Stimulated activated CD8-positive, alpha-beta memory T cell treated with anti-CD3 and anti-CD28 coated beads, Interleukin-7, amount 100 ng/mL, for 4 hours (primary cell): ENCODE measurements around the gene NES.

Experiments
- DNase-seq, 2 donors: peaks; one replicate each; pipeline ENCODE4 v3.0.0-alpha.2; 2020; ENCODE audit warnings: low read depth in 2 of 2

The NES gene

DNA sequence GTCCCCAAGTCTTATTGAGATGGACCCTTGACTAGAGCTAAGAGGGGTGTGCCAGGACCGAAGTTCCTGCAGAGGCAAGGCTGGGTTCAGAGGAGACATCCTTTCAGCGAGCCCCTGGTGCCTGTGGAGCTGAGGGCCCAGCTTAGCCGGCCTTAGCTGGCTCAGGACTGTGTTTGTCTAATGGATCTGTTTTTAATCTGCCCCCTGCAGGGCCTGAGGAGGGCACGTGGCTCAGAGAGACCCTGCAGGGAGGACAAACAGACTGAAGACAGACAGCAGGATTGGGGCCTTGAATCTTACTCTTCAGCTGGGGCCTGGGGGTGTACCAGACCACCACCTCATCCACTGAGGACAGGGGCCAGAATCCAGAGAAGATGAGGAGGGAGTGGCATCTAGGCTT lies 26.5 kb upstream of the NES start:
- no peak for DNase-seq

DNA sequence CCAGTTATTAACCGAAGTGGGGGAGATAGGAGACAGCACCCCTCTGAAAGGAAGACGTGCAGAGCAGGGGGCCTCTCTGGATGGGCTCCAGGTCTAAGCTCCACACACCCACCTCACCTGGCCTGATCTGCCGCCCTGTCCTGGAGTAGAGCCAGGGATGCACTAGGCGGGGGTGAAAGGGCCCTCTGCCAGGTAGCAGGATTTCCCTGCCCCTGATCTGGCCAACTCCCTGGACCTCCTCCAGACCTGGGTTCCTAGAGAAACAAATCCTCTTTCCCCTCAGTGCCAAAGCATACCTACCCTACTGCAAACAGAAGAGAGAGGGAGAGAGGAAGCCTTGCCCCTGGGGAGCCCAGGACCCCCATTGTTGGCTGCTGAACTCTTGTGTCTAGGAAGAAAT lies 26.1 kb upstream of the NES start:
- DNase-seq = no peak

DNA sequence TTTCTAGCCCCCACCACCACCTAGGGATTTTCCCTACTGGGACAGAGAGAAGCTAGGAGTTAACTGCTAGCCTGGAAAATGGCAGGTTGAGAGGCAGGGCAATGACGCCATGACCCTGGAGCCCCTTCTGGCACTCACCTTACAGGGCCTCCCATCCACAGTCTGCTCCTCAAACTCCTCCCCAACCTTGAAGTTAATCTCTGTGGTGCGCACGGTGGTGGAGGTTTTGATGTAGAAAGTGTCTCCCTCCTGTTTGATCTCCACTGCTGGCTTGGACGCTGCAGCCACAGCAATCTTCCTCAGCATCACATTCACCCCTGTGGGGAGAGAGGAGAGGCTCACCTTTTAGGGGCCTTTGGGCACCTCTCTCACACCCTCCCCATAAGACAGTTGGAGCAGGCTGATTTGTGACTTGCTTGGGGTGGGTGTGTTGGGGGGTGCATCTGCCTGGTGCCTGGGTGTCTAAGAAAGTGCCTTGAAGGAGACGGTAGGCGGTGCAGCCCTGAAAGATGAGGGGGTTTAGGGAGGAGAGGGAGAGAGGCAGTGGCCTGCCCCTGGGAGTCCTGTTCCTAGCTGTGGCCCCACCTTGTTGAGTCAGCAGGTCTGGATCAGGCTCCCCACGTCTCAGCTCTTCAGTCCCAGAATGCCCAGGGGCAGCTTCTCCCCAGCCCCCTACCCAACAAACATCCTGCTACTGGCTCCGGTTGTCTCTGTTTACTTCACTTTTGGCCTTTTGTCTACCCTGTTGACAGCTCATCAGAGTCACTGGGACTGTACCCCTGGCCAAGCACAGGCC lies 23.7 kb upstream of the NES start:
- no peak for DNase-seq

DNA sequence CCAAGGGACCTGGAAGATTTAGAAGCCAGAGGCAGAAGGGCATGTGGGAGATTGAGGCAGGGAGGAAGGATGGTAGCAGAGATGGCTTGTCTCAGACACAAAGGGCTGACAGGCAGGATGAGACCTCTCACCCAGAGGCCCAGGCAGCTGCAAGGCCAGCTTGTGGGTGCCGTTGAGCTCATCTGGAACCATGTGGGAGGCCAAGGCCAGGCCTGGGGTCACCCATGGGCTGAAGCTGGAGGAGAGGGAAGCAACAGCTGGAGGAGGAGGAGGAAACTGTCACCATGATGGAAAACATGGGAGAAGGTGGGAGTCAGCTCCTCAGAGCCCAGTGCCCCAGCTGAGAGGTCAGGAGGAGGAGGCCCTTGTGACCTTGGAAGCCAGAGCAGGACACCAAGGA lies 21.8 kb upstream of the NES start:
- no peak for DNase-seq

DNA sequence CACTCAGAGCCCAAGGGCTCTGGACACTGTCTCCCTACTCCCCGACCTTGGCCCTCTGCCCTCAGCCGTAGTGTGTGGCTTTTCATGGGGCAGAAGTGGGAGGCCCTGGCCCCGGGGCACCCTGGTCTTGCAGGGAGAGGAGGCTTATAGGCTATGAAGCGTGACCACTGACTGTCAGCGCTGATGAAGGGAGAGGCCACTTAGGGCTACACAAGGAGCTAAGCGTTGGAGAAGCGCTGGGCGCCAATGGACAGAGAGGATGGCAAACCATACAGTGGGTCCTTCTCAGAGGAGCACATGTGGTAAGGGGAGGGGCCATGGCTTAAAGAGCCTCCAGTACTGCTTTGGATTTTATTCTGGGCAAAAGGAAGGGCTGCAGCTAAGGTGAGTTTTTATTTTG lies 20.3 kb upstream of the NES start:
- DNase-seq = no peak

DNA sequence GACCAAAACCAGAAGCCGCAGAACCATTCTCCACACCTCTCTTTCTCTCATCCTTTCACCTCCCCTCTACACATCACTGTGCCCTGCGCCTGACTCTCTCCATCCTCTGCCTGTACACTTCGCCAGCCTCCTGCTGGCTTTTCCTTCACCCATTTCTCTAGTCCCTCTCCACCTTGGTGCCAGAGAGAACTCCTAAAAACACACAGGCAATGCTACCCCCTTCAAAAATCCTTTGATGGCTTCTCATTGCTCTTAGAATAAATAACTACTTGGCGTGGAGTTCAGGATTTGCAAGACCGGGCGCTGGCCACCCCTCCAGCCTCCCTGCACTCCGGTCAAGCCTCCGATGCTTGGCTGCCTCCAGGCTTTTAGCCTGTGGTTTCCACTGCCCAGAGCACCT lies 19.5 kb upstream of the NES start:
- DNase-seq = no peak

DNA sequence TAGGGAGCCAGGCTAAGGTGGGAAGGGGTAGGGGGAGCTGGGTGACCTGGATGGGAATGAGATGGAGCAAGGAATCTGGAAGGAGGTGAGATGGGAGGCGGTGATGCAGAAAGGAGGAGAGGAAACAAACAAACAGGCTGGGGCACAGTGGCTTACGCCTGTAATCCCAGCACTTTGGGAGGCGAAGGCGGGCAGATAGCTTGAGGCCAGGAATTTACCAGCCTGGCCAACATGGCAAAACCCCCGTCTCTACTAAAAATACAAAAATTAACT lies 17.4 kb upstream of the NES start:
- DNase-seq = no peak

DNA sequence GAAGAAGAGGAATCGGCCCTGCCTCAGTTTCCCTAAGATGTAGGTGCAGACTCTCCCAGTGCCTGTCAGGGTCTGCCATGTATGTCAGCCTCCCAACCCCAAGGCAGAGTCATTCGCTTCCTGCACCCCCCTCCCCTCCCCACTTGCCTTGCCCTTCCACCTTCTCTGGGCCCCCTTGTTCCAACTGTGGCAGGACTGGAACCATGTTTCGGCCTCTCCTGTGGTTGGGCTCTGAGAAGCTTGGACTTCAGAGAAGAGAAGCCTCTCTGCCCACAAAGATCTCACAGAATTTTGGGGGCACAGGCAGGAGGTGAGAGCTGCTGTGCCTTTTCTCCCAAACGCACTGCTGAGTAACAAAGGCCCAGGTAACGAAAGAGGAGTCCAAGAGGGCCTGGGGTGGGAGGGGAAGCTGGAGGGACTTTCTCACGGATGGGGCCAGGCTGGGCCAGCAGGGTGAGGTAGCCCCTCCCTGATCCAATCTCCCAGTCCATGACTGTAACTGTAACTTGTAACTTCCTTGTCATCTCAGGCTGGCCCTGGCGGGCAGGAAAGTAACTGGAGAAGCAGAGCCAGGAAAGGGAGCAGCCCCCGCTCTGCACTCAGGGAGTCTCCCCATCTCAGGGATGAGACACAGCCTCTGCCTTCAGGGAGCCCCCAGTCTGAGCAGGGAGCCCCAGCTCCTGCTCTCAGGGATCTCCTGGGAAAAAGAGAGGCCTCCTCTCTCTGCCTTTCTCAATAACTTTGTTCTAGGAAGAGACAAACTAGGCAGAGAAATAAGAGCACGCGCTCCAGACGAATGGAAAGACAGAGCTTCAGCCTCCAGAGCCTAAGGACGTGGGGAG lies 16.9 kb upstream of the NES start:
- DNase-seq = no peak

DNA sequence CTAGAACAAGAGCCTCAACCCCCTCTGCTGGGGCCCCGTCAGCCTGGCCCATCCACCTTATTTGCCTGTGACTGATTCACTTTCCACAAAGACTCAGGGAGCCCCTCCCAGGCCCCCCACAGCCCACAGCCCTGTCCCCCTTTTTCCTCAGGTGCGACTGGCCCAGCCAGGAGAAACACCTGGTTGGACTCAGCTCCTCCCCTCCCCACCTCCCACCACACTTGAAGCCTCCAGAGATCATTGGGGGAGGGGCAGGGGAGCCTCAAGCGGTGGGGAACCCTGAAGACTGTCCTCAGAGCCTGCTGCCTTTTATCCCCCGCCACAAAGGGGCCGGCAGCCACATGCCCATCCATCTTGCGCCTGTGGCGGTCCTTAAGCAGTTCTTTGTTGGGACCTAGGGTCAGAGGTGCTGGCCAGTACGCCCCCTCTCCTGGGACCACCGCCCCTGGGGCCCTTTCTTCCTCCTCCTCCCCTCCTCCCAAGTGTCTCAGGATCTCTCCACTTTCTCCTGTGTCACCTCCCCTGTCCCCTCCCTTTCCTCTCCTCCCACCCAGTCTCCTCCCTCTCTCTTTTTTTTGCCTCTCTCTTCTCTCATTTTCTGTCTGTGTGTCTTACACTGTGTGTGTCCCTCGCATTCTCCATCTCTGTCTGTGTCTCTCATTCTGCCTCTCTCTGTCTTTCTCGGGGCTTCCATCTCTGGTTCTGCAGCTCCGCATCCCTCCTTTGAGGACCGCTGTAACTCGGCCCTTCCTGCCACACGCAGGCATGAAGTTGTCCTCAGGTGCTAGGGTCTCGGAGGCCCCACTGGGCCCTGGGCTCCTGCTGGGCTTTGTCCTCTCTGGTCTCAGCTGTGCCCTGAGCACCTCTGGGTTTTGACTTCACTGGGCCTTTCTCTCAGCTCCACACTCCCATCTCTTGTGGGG lies 16.0 kb upstream of the NES start:
- DNase-seq = no peak

DNA sequence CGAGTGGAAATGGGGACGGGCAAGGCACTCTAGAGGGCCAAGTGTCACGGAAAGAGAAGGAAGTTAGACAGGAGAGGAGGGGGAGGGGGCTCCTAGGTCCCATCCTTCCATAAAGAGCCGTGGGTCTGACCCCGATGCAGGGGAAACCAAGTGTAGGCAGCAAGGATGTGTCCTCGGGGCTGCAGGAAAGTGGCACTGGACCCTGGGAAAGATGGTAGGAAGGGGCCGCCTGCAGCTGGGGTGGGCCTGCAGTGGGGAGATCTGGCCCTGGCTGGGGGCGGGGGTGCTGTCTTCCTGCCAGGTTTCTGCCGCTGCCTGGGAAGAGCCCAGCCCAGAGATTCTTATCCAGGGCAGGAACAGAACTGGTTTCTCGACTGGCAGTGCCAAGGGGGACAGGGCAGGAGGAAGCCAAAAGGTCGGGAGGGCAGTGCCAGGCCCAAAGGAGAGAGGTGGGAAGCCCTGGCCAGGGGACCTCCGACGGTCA lies 15.3 kb upstream of the NES start:
- DNase-seq = no peak

DNA sequence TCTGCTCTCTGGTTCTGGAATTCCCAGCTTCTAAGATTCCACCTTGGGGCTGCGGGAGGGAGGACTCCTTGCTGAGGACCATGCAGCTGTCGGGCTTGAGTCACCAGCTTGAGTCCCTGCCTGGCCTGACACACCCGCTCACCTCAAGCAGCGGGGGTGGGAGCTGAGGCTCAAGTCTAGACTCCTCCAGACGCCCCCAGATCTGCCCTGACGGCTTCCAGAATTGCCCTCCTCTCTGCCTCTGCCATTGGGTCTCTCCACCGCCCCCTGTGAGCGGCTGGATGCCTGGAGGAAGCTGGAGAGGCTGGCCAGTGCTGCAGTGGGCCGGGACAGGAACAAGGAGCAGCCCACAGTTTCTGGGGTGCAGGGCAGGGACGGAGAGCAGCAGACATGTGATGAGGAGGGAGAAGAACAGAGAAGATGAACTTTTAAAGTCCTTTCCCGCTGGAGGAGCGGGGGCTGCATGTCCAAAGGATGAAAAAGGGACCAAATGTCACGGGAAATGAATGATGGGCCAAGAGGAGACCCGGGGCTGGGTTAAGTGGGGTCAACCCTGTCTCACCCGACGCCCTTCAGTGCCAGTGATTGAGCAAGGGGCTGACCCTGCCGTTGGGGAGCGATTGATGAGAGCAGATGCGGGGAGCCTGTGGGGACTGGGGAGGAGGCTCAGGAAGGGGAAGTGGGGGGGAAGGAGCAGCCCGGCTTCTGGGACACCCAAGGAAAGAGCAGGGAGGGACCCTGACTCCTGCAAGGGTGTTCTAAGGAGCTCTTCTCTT lies 14.6 kb upstream of the NES start:
- DNase-seq = no peak

DNA sequence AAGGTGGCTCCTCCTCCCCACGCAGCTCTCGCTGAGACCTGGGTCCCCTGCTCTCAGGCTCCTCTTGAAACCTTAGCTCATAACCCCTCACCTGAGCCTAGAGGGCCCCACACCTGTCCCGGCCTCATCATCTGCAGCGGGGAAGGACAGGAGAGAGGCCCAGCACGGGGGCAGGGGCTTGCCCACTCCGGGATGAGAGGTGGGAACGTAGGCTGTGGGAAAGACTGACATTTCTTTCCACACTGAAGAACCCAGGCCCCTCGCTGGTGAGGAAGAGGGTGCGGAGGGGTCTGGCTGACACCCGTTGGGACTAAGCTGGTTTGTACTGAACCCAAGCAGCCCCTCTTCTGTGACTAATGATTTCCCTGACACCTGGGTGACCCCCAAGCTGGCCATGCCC lies 14.0 kb upstream of the NES start:
- no peak for DNase-seq

DNA sequence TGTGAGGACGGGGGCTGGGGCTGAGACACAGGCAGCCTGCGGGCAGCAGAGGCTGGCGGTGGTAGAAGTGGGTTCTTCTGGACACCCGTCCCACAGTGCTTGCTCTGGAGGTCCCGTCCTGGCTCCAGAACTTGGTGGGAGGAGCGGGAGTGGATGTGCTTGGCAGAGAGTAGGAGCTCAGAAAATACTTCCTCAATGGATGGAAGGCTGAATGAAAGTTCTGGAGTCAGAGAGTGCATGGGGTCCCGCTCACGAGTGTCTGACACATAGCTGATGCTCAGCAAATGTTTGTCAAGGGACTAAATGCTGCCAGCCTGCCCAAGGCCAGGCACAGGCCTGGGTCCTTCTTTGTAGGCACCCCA lies 13.4 kb upstream of the NES start:
- no peak for DNase-seq

DNA sequence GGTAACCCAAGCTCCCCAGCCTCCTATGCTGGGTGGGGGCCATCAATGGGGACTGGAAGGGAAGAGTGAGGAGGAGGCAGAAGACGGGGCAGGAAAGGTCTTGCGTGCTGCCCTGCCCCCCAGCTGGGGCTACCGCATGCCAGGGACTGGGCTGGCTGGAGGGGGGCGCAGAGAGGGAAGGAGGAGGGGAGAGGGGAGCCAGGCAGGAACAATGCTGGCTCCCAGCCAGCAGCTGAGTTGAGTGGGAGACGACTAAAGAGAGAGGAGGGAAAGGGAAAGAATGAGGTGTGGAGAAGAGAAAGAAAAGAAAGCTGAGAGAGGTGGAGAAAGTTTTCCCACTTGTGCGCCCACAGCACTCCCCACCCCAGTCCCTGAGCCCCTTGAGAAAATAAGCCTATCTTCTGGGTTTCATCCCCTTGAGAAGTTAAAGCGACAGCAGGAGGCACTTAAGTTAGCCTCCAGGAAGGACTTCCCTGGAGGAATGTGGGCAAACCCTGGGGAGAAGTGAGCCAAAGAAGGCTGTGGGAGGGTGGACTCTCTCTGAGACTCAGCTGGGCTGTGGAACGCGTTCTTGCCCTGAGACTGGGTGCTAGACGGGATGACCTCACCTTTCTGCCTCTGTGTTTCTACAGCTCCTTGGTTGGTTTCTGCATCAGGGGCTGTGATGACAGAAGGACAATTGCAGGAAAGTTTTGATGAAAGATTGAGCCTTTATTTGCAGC lies 12.9 kb upstream of the NES start:
- DNase-seq = no peak

DNA sequence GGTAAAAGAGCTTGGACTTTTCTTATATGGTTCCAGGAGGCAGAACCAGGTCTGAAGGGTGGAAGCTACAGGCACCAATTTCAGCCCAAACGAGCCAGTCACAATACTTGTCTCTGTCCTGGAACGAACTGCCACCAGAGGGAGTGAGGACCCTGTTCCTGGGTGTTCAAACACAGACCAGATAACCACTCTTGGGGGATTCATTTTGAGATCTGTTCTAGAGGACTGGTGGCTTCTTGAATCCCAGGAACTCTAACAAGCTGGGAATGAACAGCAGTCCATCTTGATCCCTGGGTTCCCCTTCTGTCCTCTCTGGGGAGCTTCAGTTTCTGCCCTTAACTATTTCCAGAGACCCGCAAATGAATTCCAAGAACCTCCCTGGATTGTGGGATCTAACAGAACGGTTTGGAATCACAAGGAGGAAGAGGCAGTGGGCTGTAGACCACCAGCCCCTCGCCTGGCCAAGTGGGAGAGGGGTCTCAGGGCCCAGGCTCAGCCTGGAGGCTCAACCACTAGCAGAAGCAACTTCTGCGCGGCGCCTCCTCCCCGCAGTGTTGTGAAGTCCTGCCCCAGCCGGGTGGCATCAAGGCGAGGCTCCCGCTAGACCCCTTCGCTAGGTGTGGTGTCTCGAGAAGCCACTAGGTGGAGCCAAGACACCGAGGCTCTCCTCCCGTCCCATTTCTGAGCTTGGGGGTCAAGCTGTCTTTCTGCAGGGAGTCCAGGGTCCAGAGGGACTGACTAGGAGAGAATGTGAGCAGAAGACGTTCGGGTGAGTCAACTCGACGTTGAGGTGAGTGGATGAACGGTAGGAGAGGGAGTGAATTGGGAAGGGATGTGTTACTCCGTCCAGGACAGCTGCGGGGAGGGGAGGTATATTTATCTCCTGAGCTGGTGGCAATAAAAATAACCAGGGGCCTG lies 12.1 kb upstream of the NES start:
- peak; percentile 58 to 62 for DNase-seq

DNA sequence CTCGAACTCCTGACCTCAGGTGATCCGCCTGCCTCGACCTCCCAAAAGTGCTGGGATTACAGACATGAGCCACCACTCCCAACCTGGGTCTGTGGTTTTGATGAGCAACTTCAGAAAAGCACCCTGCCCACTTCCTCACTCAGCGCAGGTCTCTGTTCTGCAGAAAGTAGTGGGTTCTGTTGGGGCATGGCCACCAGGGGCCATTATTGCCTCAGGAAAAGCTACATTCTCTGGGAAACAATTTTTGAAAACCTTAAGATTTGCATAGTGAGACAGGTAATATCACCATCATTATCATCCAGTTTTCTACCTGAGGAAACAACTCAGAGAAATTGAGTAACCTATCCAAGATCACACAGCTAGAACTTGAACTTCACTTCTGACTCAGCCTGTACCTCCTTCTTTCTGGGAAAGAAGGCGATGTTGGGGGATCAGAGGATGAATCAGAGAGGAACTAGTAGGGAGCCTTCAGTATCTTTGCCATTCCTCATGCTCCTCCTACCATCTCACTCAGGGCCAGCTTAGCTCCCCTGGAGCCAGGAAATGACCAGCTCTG lies 7.1 kb upstream of the NES start:
- DNase-seq = no peak

DNA sequence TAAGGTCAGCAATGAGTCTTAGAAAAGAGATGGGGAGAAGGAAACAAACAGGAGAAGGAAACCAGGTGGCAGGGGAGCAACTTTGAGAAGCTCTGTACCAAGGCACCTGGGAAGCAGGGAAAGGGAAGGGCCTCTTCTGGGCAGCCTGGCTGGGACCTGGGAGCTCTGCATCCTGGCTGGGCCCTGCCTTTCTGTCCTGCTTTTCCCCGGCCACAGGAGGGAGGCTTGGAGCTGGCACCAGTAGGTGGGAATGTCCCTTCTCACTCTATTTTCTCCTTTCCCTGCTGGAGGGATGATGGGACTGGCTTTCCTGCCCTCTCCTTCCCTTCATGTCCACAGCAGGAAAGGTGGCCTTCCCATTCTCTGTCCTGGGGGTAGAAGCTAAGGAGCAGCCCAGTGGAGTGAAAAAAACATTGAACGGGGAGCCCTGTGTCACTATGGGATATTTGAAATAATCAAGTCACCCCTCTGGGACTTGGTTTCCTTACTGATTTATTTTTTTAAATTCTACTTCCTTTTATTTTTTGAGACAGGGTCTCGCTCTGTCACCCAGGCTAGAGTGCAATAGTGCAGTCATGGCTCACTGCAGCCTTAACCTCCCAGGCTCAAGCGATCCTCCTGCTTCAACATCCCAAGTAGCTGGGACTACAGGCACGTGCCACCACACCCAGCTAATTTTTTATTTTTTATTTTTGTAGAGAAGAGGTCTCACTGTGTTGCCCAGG lies 5.1 kb upstream of the NES start:
- no peak for DNase-seq

DNA sequence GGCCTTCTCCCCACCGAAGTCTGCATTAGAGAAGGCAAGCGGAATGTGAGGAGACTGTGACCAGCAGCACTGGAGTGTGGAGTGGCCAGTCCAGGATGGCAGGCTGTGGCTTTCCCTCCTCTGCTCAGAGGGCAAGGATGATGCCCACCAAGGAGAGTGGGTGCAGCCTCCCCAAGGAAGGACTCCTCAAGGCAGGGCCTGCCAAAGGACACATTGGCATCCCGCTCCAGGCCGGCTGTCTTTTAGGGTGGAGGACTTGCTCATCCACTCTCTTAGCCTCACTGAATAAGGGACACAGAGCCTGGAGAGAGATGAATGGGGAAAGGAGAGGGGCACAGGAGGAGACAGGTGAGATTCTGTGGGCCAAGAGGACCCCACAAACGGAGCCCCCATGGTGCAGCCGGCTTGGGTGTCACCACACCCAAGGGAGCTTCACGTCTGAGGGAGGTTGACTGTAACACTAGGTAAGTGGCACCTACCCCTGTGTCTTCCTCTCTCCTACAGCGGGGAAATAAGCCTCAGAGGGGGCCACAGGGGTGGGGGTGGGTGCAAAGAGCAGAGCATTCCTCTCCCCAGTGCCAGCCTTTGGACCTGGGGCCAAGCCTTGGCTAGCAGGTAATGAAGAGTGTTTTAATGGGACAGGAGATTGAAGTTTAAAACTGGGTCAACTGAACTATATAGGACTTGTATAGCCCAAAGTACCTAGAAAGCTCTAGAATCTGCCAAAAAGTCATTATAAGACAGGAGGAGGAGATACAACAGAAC lies 4.2 kb upstream of the NES start:
- no peak for DNase-seq
